SK-N-SH treated with all-trans-retinoic acid at 6 μM for 48 hours (cell line): ENCODE data around the gene CENPT.
"Not testable (repeated sequence)": the region's sequence is repeated elsewhere in the genome, so short reads cannot be mapped to it uniquely, and the experiment has no call there.

Experiments
- ARNTL ChIP-seq: fragments of 450-650 bp; formaldehyde crosslinking; IDR thresholded peaks from 2 replicates; pipeline ENCODE4 v1.5.0; 2020; ENCODE audit warnings: low read depth, mild to moderate bottlenecking, moderate library complexity, borderline replicate concordance
- CREB5 ChIP-seq: fragments of 250-450 bp; sonication (Bioruptor Pico); IDR thresholded peaks from 2 replicates; pipeline ENCODE4 v1.5.1; 2020; ENCODE audit warnings: low read depth, mild to moderate bottlenecking, moderate library complexity
- CSRNP3 ChIP-seq: fragments of 250-450 bp; sonication (Bioruptor Pico); IDR thresholded peaks from 2 replicates; pipeline ENCODE4 v1.5.1; 2021; ENCODE audit warnings: mild to moderate bottlenecking, moderate library complexity
- ESRRG ChIP-seq: fragments of 250-450 bp; sonication (Bioruptor Pico); IDR thresholded peaks from 2 replicates; pipeline ENCODE4 v1.6.1; 2021; ENCODE audit warnings: mild to moderate bottlenecking
- ISL1 ChIP-seq: fragments of 250-450 bp; sonication (Bioruptor Pico); IDR thresholded peaks from 2 replicates; pipeline ENCODE4 v2.1.2; 2022; ENCODE audit warnings: mild to moderate bottlenecking, moderate library complexity
- PATZ1 ChIP-seq: fragments of 250-450 bp; sonication (Bioruptor Pico); IDR thresholded peaks from 2 replicates; pipeline ENCODE4 v1.8.0; 2020; ENCODE audit warnings: mild to moderate bottlenecking, moderate library complexity, borderline replicate concordance
- PPARA ChIP-seq: fragments of 250-450 bp; sonication (Bioruptor Pico); IDR thresholded peaks from 2 replicates; pipeline ENCODE4 v1.5.0; 2020; ENCODE audit warnings: mild to moderate bottlenecking, borderline replicate concordance
- RARB ChIP-seq: fragments of 250-450 bp; sonication (Bioruptor Pico); IDR thresholded peaks from 2 replicates; pipeline ENCODE4 v1.8.0; 2021; ENCODE audit warnings: mild to moderate bottlenecking, moderate library complexity
- TCF4 ChIP-seq: fragments of 250-450 bp; sonication (Bioruptor Pico); IDR thresholded peaks from 2 replicates; pipeline ENCODE4 v1.8.0; 2021; ENCODE audit warnings: mild to moderate bottlenecking, moderate library complexity, borderline replicate concordance
- TOX ChIP-seq: fragments of 250-450 bp; sonication (Bioruptor Pico); IDR thresholded peaks from 2 replicates; pipeline ENCODE4 v1.8.0; 2021; ENCODE audit warnings: mild to moderate bottlenecking, moderate library complexity, borderline replicate concordance
- ZC3H10 ChIP-seq: fragments of 250-450 bp; sonication (Bioruptor Pico); IDR thresholded peaks from 2 replicates; pipeline ENCODE4 v1.5.1; 2021; ENCODE audit warnings: mild to moderate bottlenecking, moderate library complexity
- ZFP30 ChIP-seq: fragments of 450-650 bp; formaldehyde crosslinking; IDR thresholded peaks from 2 replicates; pipeline ENCODE4 v1.5.0; 2022; ENCODE audit warnings: mild to moderate bottlenecking, moderate library complexity
- ZNF70 ChIP-seq: fragments of 450-650 bp; formaldehyde crosslinking; IDR thresholded peaks from 2 replicates; pipeline ENCODE4 v1.5.0; 2020; ENCODE audit warnings: mild to moderate bottlenecking, moderate library complexity
- ZNF8 ChIP-seq: fragments of 450-650 bp; formaldehyde crosslinking; IDR thresholded peaks from 2 replicates; pipeline ENCODE4 v1.5.0; 2020; ENCODE audit warnings: mild to moderate bottlenecking, moderate library complexity

- TF ChIP-seq PPARA (CRISPR knock-in tag); CSRNP3; TOX (CRISPR knock-in tag); ZNF8; ARNTL; RARB (CRISPR knock-in tag); ZNF70; ZC3H10 (CRISPR knock-in tag); ZFP30; PATZ1 (CRISPR knock-in tag); CREB5; TCF4 (CRISPR knock-in tag); ESRRG (CRISPR knock-in tag); ISL1 (CRISPR knock-in tag): not testable (repeated sequence)
Measured at GRCh38 chr16:67837190-67837589, 10.3 kb downstream of the CENPT start.
